GM12878 (cell line): Measurements from ENCODE around the gene VASP. TPM values are rescaled to one million over a fixed set of nuclear protein-coding genes. Genes with fewer than 3 reads are reported as not detected.

Experiments used
- ATAC-seq: fragments of 200-7000 bp; cut with Tn5 transposase; 3 replicates; pipeline ENCODE4 v1.9.1; 2020; ENCODE audit warnings: mild to moderate bottlenecking, moderate library complexity
- BruUV-seq: library from RNA; stranded (reverse); fragments of 400-500 nt; replicated peaks from 2 replicates; lab custom pipeline; 2021; lab: Mats Ljungman, UMichigan
- CTCF ChIA-PET: fragments of 300-600 bp; sonication (Branson Sonifier 250); formaldehyde crosslinking; extraction: SDS; loops from one replicate; lab custom pipeline; 2021; ENCODE audit warnings: inconsistent platforms; lab: Yijun Ruan, JAX
- POLR2A ChIA-PET: fragments of 350-600 bp; formaldehyde crosslinking; extraction: SDS; loops from one replicate; lab custom pipeline; 2021; ENCODE audit warnings: inconsistent platforms; lab: Charles Lee
- RAD21 ChIA-PET: fragments of 300-600 bp; sonication (Branson Sonifier 250); formaldehyde crosslinking; loops from one replicate; lab custom pipeline; 2023; ENCODE audit warnings: antibody characterized with exemption; ENCODE audit not compliant: unreplicated experiment; lab: Charles Lee
- SMC1A ChIA-PET: fragments of 300-600 bp; sonication (Branson Sonifier 250); formaldehyde crosslinking; loops from one replicate; lab custom pipeline; 2023; ENCODE audit not compliant: unreplicated experiment, uncharacterized antibody; lab: Charles Lee
- DNase-seq: peaks from one replicate; pipeline ENCODE4 v3.0.0-alpha.2; 2011; ENCODE audit warnings: low read depth, low spot score
- FAIRE-seq: peaks from 3 replicates; lab custom pipeline; 2011; peaks lifted over from hg19 to GRCh38; lab: Jason Lieb, UNC
- H2AFZ ChIP-seq: 2 replicates; pipeline ENCODE4 v1.6.0; 2011; ENCODE audit warnings: low read depth, low read length, control low read depth; ENCODE audit not compliant: control insufficient read depth
- H3K27ac ChIP-seq: 2 replicates; pipeline ENCODE4 v1.5.1; 2011; ENCODE audit warnings: control low read depth; ENCODE audit not compliant: control insufficient read depth, insufficient read depth
- H3K27me3 ChIP-seq, 2 experiments: replicated peaks in 1 of 2; 2 replicates each; pipeline versions ENCODE4 v1.6.0 to v1.6.1; 2011; ENCODE audit warnings: low read length in 1 of 2; ENCODE audit not compliant: control insufficient read depth in 2 of 2, insufficient read depth in 2 of 2
- H3K36me3 ChIP-seq, 2 experiments: 2 replicates each; pipeline ENCODE4 v1.5.1; 2011; ENCODE audit warnings: low read length in 1 of 2; ENCODE audit not compliant: control insufficient read depth in 2 of 2, insufficient read depth in 2 of 2
- H3K4me1 ChIP-seq: 2 replicates; pipeline ENCODE4 v1.6.1; 2011; ENCODE audit warnings: mild to moderate bottlenecking, low read length, moderate library complexity, mixed read lengths; ENCODE audit not compliant: control insufficient read depth, insufficient read depth
- H3K4me2 ChIP-seq: 2 replicates; pipeline ENCODE4 v1.6.0; 2011; ENCODE audit warnings: control low read depth; ENCODE audit not compliant: control insufficient read depth, insufficient read depth
- H3K4me3 ChIP-seq: fragments of 200-600 bp; sonication (generic); 2 replicates; pipeline ENCODE4 v1.5.1; 2016
- H3K79me2 ChIP-seq: 2 replicates; pipeline ENCODE4 v1.6.0; 2011; ENCODE audit warnings: low read length; ENCODE audit not compliant: control insufficient read depth, insufficient read depth
- H3K9ac ChIP-seq: 2 replicates; pipeline ENCODE4 v1.8.0; 2011; ENCODE audit warnings: low read length, control low read depth, mixed read lengths; ENCODE audit not compliant: control insufficient read depth, insufficient read depth
- H3K9me3 ChIP-seq: replicated peaks from 3 replicates; pipeline ENCODE4 v1.5.1; 2011; ENCODE audit warnings: mild to moderate bottlenecking, low read length; ENCODE audit not compliant: control insufficient read depth, insufficient read depth
- H4K20me1 ChIP-seq: 2 replicates; pipeline ENCODE4 v1.6.0; 2011; ENCODE audit not compliant: control insufficient read depth, insufficient read depth
- ATF2 ChIP-seq: IDR thresholded peaks from 2 replicates; pipeline ENCODE4 v1.6.1; 2012; ENCODE audit warnings: low read length, inconsistent platforms
- BHLHE40 ChIP-seq, 2 experiments: fragments of 450-650 bp in 1 of 2; IDR thresholded peaks; 2 replicates each; pipeline ENCODE4 v1.6.1; 2011 to 2017; ENCODE audit warnings: low read depth in 2 of 2, borderline replicate concordance in 1 of 2, improper control_type of control experiment in 1 of 2, low read length in 1 of 2, mild to moderate bottlenecking in 1 of 2
- ETV6 ChIP-seq, 2 experiments: fragments of 450-650 bp in 1 of 2; IDR thresholded peaks in 1 of 2; conservative IDR thresholded peaks in 1 of 2; 2 replicates each; pipeline ENCODE4 v1.6.1; 2014; ENCODE audit warnings: antibody characterized with exemption in 1 of 2, borderline replicate concordance in 1 of 2, low read depth in 1 of 2, mild to moderate bottlenecking in 1 of 2, moderate library complexity in 1 of 2
- EZH2 ChIP-seq: IDR thresholded peaks from 2 replicates; pipeline ENCODE4 v1.6.1; 2012; ENCODE audit warnings: low read depth, mild to moderate bottlenecking, control low read depth, inconsistent platforms, low read length, borderline replicate concordance; ENCODE audit not compliant: control insufficient read depth
- JUND ChIP-seq: IDR thresholded peaks from 2 replicates; pipeline ENCODE4 v1.6.1; 2012; ENCODE audit warnings: low read depth, mild to moderate bottlenecking, low read length, improper control_type of control experiment, moderate library complexity
- MTA2 ChIP-seq: fragments of 450-650 bp; IDR thresholded peaks from 2 replicates; pipeline ENCODE4 v1.6.1; 2016; ENCODE audit warnings: low read depth, mild to moderate bottlenecking, moderate library complexity
- NKRF ChIP-seq: fragments of 450-650 bp; conservative IDR thresholded peaks from 2 replicates; pipeline ENCODE4 v1.6.1; 2017; ENCODE audit warnings: mild to moderate bottlenecking, moderate library complexity
- PBX3 ChIP-seq: IDR thresholded peaks from 2 replicates; pipeline ENCODE4 v1.6.1; 2011; ENCODE audit warnings: mild to moderate bottlenecking, low read depth, low read length, moderate library complexity; ENCODE audit not compliant: insufficient replicate concordance
- SMARCA5 ChIP-seq: fragments of 450-650 bp; IDR thresholded peaks from 2 replicates; pipeline ENCODE4 v1.6.1; 2017; ENCODE audit warnings: mild to moderate bottlenecking
- WGBS: methylation state at CpG from one replicate; pipeline ENCODE4 v1.1.6; 2016; ENCODE audit warnings: low lambda C conversion rate; ENCODE audit not compliant: insufficient replicate concordance, insufficient coverage; ENCODE audit errors: missing lambda C conversion rate; 5-methylcytosine and 5-hydroxymethylcytosine counted together
- in situ Hi-C: fragments of 300-500 bp; cut with MboI; formaldehyde crosslinking; loops from 9 replicates; pipeline ENCODE4 v1.14.3; 2018; ENCODE audit warnings: mixed read lengths
- intact Hi-C: fragments of 100-400 bp; cut with micrococcal nuclease; formaldehyde crosslinking; loops from one replicate; pipeline ENCODE4 v1.14.2; 2022; ENCODE audit not compliant: unreplicated experiment
- polyA plus RNA-seq, 11 experiments: library from polyadenylated mRNA; depleted of rRNA in 4 of 11; unstranded in 6 of 11; stranded (reverse) in 5 of 11; fragments of >200 nt; fragmentation: Nextera tagmentation in 4 of 11; fragmentation: Illumina TruSeq in 1 of 11; extraction: Ambion mirVana in 4 of 11; extraction: Trizol in 1 of 11; gene quantifications; 1 replicate in 1 of 11; 2 replicates in 10 of 11; pipeline versions ENCODE4 v1.2.1 to v1.2.3, GENCODE V29; 2011 to 2016; ENCODE audit warnings: inconsistent platforms in 2 of 11, missing spikeins in 2 of 11, low read depth in 1 of 11
- total RNA-seq, 4 experiments: library from RNA; depleted of rRNA in 3 of 4; stranded (reverse); fragments of >200 nt in 3 of 4; fragmentation: Illumina TruSeq in 1 of 4; extraction: Trizol in 1 of 4; gene quantifications; 2 replicates each; pipeline versions ENCODE4 v1.2.1 to v1.2.3, GENCODE V29; 2013 to 2021
- TF ChIP-seq, protein P1 (sequence below): fragments of 450-650 bp; IDR thresholded peaks from 2 replicates; pipeline ENCODE4 v1.6.1; 2017; ENCODE audit warnings: borderline replicate concordance
- TF ChIP-seq, protein P2 (sequence below): fragments of 450-650 bp; IDR thresholded peaks from 2 replicates; pipeline ENCODE4 v1.6.1; 2017; ENCODE audit warnings: antibody characterized with exemption, mild to moderate bottlenecking, moderate library complexity

The VASP gene
- total and polyA plus RNA-seq, 10 of the 15 experiments (the other 5 are each of a cell fraction or from before 2014, with no cell fraction given): 19.5 to 298 (median 84.8) TPM

- RAD21 ChIA-PET: no interaction called here
- no peak for DNase-seq
- no peak for FAIRE-seq
- ATAC-seq: no peak
- Histone ChIP-seq H2AFZ (no peak overlapping the region), H3K79me2 (no peaks in the 10 kb centered on the region), H4K20me1 (no peaks in the 10 kb centered on the region), H3K27me3 (peaks cover 0 to 2% of the 10 kb centered on the region in 2 experiments; a peak in 2 of 4 replicates), H3K9me3 (no peaks in the 10 kb centered on the region), H3K4me1 (peaks cover 16% of the 10 kb centered on the region), H3K4me2 (no peak overlapping the region), H3K27ac (no peak overlapping the region), H3K4me3 (no peak overlapping the region), H3K36me3 (no peaks in the 10 kb centered on the region), H3K9ac (no peak overlapping the region)
- intact Hi-C loops (loop anchor here (10.0 kb wide), 1 partner anchor 399 kb away; the partner anchor contains the start of genes GEMIN7 and ZNF296), in situ Hi-C loops (loop anchor here (25.0 kb wide), 1 partner anchor 1711 kb away; the partner anchor contains the start of gene SMG9)
- POLR2A ChIA-PET: interaction anchor here (0.7 kb wide), 1 partner anchor 720 kb away, joined by 4 read pairs; no protein-coding TSS in a partner anchor
- SMC1A ChIA-PET: no interaction called here
- WGBS: 15% methylated on average over 5 of the region's 5 CpGs
- TF ChIP-seq, protein P1, sequence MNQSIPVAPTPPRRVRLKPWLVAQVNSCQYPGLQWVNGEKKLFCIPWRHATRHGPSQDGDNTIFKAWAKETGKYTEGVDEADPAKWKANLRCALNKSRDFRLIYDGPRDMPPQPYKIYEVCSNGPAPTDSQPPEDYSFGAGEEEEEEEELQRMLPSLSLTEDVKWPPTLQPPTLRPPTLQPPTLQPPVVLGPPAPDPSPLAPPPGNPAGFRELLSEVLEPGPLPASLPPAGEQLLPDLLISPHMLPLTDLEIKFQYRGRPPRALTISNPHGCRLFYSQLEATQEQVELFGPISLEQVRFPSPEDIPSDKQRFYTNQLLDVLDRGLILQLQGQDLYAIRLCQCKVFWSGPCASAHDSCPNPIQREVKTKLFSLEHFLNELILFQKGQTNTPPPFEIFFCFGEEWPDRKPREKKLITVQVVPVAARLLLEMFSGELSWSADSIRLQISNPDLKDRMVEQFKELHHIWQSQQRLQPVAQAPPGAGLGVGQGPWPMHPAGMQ: no peak
- TF ChIP-seq, protein P2, sequence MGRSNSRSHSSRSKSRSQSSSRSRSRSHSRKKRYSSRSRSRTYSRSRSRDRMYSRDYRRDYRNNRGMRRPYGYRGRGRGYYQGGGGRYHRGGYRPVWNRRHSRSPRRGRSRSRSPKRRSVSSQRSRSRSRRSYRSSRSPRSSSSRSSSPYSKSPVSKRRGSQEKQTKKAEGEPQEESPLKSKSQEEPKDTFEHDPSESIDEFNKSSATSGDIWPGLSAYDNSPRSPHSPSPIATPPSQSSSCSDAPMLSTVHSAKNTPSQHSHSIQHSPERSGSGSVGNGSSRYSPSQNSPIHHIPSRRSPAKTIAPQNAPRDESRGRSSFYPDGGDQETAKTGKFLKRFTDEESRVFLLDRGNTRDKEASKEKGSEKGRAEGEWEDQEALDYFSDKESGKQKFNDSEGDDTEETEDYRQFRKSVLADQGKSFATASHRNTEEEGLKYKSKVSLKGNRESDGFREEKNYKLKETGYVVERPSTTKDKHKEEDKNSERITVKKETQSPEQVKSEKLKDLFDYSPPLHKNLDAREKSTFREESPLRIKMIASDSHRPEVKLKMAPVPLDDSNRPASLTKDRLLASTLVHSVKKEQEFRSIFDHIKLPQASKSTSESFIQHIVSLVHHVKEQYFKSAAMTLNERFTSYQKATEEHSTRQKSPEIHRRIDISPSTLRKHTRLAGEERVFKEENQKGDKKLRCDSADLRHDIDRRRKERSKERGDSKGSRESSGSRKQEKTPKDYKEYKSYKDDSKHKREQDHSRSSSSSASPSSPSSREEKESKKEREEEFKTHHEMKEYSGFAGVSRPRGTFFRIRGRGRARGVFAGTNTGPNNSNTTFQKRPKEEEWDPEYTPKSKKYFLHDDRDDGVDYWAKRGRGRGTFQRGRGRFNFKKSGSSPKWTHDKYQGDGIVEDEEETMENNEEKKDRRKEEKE: no peak
- TF ChIP-seq ATF2 (no peak), BHLHE40 (IDR thresholded peaks at IDR 0.05; ENCODE audit: borderline replicate concordance in 1 of 2, low read depth in 2 of 2, low read length in 1 of 2) (no peak), MTA2 (no peak), JUND (no peak), PBX3 (no peak), NKRF (no peak), ETV6 (conservative IDR thresholded peaks at IDR 0.05 in 1 of 2, IDR thresholded peaks at IDR 0.05 in 1 of 2; ENCODE audit: borderline replicate concordance in 1 of 2, low read depth in 1 of 2) (no peak), SMARCA5 (no peak), EZH2 (no peak)
- CTCF ChIA-PET: no interaction called here
- no TSS peak for BruUV-seq
Observed at GRCh38 chr19:45473367-45473681, 34.0 kb upstream of the VASP start.
